GM12873 (cell line): Measurements from ENCODE around the gene PTPN3.

Experiments used
- TF ChIP-seq, protein P1 (sequence below): IDR thresholded peaks from 2 replicates; pipeline ENCODE4 v1.5.1; 2012; ENCODE audit warnings: low read depth, mild to moderate bottlenecking, moderate library complexity, low read length, control low read depth; ENCODE audit not compliant: insufficient read depth; ENCODE audit errors: missing control alignments

Gene PTPN3

DNA sequence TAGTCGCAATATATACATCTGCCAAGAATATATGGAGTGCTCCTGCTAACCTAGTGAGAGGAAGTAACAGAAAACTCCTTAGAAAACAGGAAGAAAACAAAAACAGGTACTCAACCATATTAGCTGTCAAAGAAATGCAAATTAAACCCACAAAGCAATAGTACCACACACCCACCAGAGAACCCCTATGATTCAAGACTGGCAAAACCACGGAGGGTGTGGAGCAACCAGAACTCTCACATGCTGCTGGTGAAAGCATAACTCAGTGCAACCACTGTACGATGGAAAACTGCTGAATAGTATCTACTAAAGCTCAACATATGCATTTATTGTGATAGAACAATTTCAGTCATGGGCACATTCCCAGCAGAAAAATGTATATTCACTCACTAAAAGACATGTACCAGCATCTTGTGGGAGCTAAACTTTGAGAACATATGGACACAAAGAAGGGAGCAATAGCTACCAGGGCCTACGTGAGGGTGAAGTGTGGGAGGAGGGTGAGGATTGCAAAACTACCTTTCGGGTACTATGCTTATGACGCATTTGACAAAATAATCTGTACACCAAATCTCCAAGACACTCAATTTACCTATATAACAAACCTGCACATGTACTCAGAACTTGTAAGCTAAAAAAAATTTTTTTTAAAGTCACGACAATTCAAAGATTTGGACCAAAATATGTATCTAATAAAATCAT is 34.0 kb downstream of the PTPN3 start:
- TF ChIP-seq, protein P1, sequence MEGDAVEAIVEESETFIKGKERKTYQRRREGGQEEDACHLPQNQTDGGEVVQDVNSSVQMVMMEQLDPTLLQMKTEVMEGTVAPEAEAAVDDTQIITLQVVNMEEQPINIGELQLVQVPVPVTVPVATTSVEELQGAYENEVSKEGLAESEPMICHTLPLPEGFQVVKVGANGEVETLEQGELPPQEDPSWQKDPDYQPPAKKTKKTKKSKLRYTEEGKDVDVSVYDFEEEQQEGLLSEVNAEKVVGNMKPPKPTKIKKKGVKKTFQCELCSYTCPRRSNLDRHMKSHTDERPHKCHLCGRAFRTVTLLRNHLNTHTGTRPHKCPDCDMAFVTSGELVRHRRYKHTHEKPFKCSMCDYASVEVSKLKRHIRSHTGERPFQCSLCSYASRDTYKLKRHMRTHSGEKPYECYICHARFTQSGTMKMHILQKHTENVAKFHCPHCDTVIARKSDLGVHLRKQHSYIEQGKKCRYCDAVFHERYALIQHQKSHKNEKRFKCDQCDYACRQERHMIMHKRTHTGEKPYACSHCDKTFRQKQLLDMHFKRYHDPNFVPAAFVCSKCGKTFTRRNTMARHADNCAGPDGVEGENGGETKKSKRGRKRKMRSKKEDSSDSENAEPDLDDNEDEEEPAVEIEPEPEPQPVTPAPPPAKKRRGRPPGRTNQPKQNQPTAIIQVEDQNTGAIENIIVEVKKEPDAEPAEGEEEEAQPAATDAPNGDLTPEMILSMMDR: no peak

DNA sequence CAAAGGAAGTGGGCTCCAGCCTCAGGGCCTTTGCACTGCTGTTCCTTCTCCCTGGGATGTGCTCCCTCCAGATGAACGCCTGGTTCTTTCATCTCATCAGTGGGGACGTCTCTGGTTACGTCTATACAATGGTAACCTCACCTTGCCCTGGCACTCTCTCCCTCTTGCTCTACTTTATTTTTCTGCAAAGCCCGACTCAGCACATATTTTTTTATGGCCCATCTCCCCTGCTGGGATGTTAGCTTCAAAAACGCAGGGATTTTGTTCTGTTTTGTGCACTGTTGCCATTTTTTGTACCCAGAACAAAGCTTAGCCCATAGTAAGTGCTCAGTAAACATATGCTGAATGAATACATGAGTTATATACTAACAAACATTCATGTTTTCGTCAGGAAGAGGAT is 37.5 kb downstream of the PTPN3 start:
- TF ChIP-seq, protein P1: no peak

DNA sequence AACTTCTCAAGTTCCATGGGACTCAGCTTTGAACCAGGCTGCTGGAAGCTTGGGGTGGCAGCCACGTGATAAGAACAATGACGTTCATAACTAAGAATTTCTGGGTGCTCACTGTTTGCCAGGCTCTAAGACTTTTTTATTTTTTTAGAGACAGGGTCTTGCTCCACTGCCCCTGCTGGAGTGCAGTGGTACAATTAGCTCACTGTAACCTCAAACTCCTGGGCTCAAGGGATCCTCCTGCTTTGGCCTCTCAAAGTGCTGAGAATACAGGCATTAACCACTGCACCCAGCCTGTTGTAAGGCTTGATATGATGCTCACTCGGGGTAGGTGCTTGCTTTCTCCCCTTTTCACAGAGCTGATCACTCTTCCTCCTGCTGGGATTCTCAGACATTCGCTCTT is 38.7 kb downstream of the PTPN3 start:
- TF ChIP-seq, protein P1: peak; percentile 14

DNA sequence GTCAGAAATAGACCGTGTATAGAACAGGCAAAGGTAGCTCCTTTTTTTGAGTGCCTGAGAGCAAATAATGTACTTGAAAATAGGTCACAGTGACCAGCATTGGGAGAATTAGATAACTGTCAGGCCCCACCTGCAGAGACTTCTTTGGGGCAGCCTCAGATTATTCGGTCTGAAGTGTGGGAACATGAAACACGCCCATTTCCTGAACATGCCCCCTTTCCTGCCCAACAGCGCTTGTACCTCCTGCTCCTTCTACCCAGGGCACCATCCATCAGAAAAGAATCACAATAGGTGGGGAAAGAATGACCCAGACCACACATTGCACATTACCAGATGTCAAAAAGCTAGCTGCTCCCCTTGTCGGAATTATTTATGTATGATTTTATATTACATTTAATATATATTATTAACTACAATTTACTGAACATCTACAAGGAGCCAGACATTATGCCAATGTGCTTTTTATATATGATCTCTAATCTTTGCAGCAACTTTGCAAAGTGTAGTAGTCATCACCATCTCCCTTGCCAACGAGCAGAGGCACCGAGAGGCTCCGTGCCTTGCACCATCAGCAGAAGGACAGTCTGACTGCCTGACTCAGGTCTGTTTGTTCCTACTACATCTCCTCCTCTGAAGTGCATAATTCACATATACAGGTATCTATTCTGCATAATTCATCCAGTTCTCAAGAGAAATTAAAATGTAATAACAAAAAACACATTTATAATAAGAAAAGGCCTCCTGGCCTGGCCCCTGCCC is 39.5 kb downstream of the PTPN3 start:
- TF ChIP-seq, protein P1: no peak

DNA sequence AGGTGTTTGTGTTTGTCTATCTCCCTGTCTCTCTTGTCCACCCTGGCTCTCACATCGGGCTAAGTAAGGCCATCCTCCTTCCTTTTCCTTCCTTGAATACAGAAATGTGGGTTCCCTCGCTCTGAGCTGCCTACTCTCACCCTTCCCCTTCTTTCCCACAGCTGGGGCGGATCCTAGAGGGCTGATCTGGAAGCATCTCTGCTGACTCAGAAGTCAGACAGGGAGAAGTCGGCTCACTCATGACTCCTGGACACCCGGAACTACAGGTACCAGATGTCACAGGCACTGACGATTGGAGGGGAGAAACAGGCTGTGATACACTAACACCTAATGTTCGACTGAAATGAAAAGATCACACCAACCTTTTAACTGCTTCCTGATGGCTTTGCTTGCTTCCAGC is 41.3 kb downstream of the PTPN3 start:
- TF ChIP-seq, protein P1: no peak

DNA sequence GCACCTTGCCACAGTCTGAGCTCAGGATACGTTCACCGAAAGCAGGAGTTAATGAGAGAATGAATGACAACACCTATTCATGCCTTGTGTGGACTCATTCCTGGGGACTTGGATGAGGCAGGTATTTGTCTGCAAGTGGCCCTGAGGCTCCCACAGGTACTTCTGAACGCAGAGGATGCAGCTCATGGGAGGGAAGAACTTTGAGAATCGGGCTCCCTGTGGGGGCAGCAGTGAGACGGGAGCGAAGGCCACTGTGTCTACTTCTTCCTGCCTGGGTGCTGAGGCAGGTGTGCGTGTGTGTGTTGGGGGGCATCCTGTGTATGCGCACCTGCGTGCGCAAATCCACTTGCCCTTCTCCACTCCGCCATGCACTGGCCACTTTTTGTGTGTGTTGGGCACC is 42.2 kb downstream of the PTPN3 start:
- TF ChIP-seq, protein P1: peak; percentile 50

DNA sequence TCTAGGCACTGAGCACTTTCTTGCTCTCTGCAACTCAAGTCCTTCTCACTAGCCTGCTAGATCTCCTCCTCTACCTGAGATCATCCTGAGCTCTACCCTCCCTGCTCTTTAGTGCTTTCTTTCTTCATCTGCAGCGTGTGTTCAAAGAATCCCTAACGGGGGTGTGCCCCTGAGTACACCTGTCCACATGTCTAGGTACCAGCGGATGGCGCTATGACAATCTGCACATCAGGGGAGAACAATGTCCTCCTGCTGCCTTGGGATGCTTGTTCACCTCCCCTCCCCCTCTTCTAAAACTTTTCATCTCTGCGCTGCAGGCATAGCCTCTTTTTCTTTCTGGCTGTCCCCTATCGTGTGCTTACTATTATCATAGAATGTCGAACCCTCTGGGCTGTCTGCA is 42.7 kb downstream of the PTPN3 start:
- TF ChIP-seq, protein P1: no peak
